SU-DHL-6 (cell line): ENCODE data around the gene TBK1.

Experiments used
- H2AFZ ChIP-seq: fragments of 200-600 bp; sonication (generic); 2 replicates; pipeline ENCODE4 v1.6.1; 2014; ENCODE audit warnings: low read depth, mild to moderate bottlenecking, moderate library complexity, mixed read lengths, antibody characterized with exemption, low read length; ENCODE audit not compliant: severe bottlenecking
- H3F3A ChIP-seq: fragments of 200-600 bp; shearing (Covaris generic); 2 replicates; pipeline ENCODE4 v1.6.0; 2016; ENCODE audit warnings: antibody characterized with exemption, mild to moderate bottlenecking; ENCODE audit not compliant: insufficient read depth
- H3K27ac ChIP-seq: fragments of 200-600 bp; sonication (generic); 2 replicates; pipeline ENCODE4 v1.5.1; 2016; ENCODE audit warnings: low read depth, mild to moderate bottlenecking, low read length, moderate library complexity, mixed read lengths
- H3K27me3 ChIP-seq: fragments of 200-600 bp; sonication (generic), shearing (Covaris generic); 2 replicates; pipeline ENCODE4 v1.6.0; 2014; ENCODE audit warnings: mild to moderate bottlenecking, low read length
- H3K36me3 ChIP-seq: fragments of 200-600 bp; sonication (generic); 2 replicates; pipeline ENCODE4 v1.6.1; 2014; ENCODE audit warnings: mild to moderate bottlenecking, low read length, mixed read lengths
- H3K4me2 ChIP-seq: fragments of 300-600, 200-600 bp; shearing (Covaris generic), sonication (generic); 2 replicates; pipeline ENCODE4 v1.6.0; 2014; ENCODE audit warnings: low read length, low read depth, mild to moderate bottlenecking; ENCODE audit not compliant: poor library complexity, severe bottlenecking
- H3K4me3 ChIP-seq: fragments of 200-600 bp; sonication (generic); 2 replicates; pipeline ENCODE4 v1.5.1; 2014; ENCODE audit warnings: antibody characterized with exemption, low read length, mild to moderate bottlenecking, mixed read lengths; ENCODE audit not compliant: insufficient read depth, poor library complexity, severe bottlenecking
- H3K79me2 ChIP-seq: fragments of 200-600 bp; sonication (generic); 2 replicates; pipeline ENCODE4 v1.6.1; 2014; ENCODE audit warnings: mild to moderate bottlenecking, low read length, moderate library complexity; ENCODE audit not compliant: insufficient read depth
- H3K9ac ChIP-seq: fragments of 200-600 bp; sonication (generic); 2 replicates; pipeline ENCODE4 v1.7.0; 2014; ENCODE audit warnings: mild to moderate bottlenecking, low read length
- H3K9me2 ChIP-seq: fragments of 200-600 bp; sonication (generic); replicated peaks from 2 replicates; pipeline ENCODE4 v1.6.1; 2014; ENCODE audit warnings: low read length; ENCODE audit not compliant: insufficient read depth
- H3K9me3 ChIP-seq: fragments of 200-600 bp; sonication (generic); 2 replicates; pipeline ENCODE4 v1.6.1; 2014; ENCODE audit warnings: low read length, mixed read lengths; ENCODE audit not compliant: insufficient read depth
- H4K20me1 ChIP-seq: fragments of 200-600 bp; sonication (generic); 2 replicates; pipeline ENCODE4 v1.6.1; 2014; ENCODE audit warnings: low read depth, mild to moderate bottlenecking, antibody characterized with exemption, low read length, moderate library complexity, mixed read lengths
- EZH2phosphoT487 ChIP-seq: fragments of 200-600 bp; sonication (generic), shearing (Covaris generic); conservative IDR thresholded peaks from 2 replicates; pipeline ENCODE4 v1.6.1; 2018; ENCODE audit warnings: mild to moderate bottlenecking, antibody characterized with exemption, low read length, moderate library complexity, mixed read lengths
- TF ChIP-seq, protein P1 (sequence below): fragments of 200-600 bp; sonication (generic); IDR thresholded peaks from one replicate; pipeline ENCODE4 v1.5.1; 2017; ENCODE audit warnings: antibody characterized with exemption, mild to moderate bottlenecking, low read length, moderate library complexity; ENCODE audit not compliant: insufficient read depth, poor library complexity, severe bottlenecking

The TBK1 gene

GRCh38 chr12:64531665-64532334 lies 79.9 kb downstream of the TBK1 start:
- H3K9me3 ChIP-seq, result no peaks in the 10 kb centered on the region
- no peak overlapping the region for H3K4me3 ChIP-seq
- TF ChIP-seq, protein P1, sequence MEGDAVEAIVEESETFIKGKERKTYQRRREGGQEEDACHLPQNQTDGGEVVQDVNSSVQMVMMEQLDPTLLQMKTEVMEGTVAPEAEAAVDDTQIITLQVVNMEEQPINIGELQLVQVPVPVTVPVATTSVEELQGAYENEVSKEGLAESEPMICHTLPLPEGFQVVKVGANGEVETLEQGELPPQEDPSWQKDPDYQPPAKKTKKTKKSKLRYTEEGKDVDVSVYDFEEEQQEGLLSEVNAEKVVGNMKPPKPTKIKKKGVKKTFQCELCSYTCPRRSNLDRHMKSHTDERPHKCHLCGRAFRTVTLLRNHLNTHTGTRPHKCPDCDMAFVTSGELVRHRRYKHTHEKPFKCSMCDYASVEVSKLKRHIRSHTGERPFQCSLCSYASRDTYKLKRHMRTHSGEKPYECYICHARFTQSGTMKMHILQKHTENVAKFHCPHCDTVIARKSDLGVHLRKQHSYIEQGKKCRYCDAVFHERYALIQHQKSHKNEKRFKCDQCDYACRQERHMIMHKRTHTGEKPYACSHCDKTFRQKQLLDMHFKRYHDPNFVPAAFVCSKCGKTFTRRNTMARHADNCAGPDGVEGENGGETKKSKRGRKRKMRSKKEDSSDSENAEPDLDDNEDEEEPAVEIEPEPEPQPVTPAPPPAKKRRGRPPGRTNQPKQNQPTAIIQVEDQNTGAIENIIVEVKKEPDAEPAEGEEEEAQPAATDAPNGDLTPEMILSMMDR, result no peak
- TF ChIP-seq EZH2phosphoT487, result no peak
- no peaks in the 10 kb centered on the region for H3K27me3 ChIP-seq
- no peaks in the 10 kb centered on the region for H4K20me1 ChIP-seq
- H3K27ac ChIP-seq, result no peak overlapping the region
- no peaks in the 10 kb centered on the region for H3K9me2 ChIP-seq
- H3F3A ChIP-seq, result no peaks in the 10 kb centered on the region
- no peaks in the 10 kb centered on the region for H3K36me3 ChIP-seq
- no peak overlapping the region for H3K4me2 ChIP-seq
- H3K9ac ChIP-seq, result no peak overlapping the region
- H2AFZ ChIP-seq, result no peak overlapping the region
- no peaks in the 10 kb centered on the region for H3K79me2 ChIP-seq

- Histone ChIP-seq H3K9me2 (no peaks in the 10 kb centered on the region), H3K27me3 (no peaks in the 10 kb centered on the region), H3F3A (no peaks in the 10 kb centered on the region), H4K20me1 (no peaks in the 10 kb centered on the region), H3K9me3 (no peaks in the 10 kb centered on the region), H3K79me2 (no peaks in the 10 kb centered on the region), H3K4me2 (no peak overlapping the region), H3K4me3 (no peak overlapping the region), H3K9ac (no peak overlapping the region), H3K27ac (no peak overlapping the region), H3K36me3 (no peaks in the 10 kb centered on the region), H2AFZ (no peak overlapping the region)
- no peak for TF ChIP-seq EZH2phosphoT487
- TF ChIP-seq, protein P1, result no peak
Measured at GRCh38 chr12:64532734-64533351, 80.9 kb downstream of the TBK1 start.

GRCh38 chr12:64534672-64535199 lies 82.8 kb downstream of the TBK1 start:
- H3K9ac ChIP-seq, result no peak overlapping the region
- TF ChIP-seq, protein P1, result no peak
- TF ChIP-seq EZH2phosphoT487, result no peak
- H3K9me2 ChIP-seq, result no peaks in the 10 kb centered on the region
- H3K9me3 ChIP-seq, result no peaks in the 10 kb centered on the region
- no peaks in the 10 kb centered on the region for H3F3A ChIP-seq
- H3K4me3 ChIP-seq, result no peak overlapping the region
- H3K27ac ChIP-seq, result no peak overlapping the region
- no peak overlapping the region for H3K4me2 ChIP-seq
- H3K79me2 ChIP-seq, result no peaks in the 10 kb centered on the region
- H2AFZ ChIP-seq, result no peak overlapping the region
- H3K36me3 ChIP-seq, result no peaks in the 10 kb centered on the region
- H3K27me3 ChIP-seq, result no peaks in the 10 kb centered on the region
- H4K20me1 ChIP-seq, result no peaks in the 10 kb centered on the region
